ENCODE results near the gene DPYD.

DNA sequence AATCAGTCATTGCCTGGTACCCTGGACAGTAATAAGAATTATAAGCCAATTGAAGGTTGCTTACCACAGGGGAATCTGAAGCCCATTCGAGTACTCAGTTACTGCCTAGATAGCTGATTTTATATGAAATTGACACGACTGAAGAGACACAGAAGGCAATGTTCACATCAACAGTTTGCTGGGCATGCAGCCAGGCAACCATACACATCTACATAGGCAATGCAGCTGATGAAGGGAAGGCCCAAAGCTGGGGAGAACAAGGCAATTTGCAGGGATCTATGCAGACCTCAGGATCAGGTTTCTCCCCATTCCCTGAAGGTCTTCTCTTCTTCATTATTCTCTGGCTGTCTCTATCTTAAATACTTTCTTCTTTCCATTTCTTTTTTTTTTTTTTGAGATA is 750.5 kb downstream of the DPYD start:
- no peak for TF ChIP-seq CTCF (IDR thresholded peaks at IDR 0.05; ENCODE audit: insufficient read depth, low read length, poor library complexity, severe bottlenecking)
- no peak for TF ChIP-seq EZH2phosphoT487 (conservative IDR thresholded peaks at IDR 0.05; ENCODE audit: low read length)

Measured in SU-DHL-6 (cell line).